RCC 7860 (cell line): ENCODE results near the gene SDHAF4.
"Not testable (repeated sequence)": the region's sequence is repeated elsewhere in the genome, so short reads cannot be mapped to it uniquely, and the experiment has no call there.

Experiments used
- DNase-seq: peaks from one replicate; pipeline ENCODE4 v3.0.0-alpha.2; 2015; ENCODE audit warnings: low spot score
- FAIRE-seq: peaks from 2 replicates; lab custom pipeline; 2012; peaks lifted over from hg19 to GRCh38; lab: Jason Lieb, UNC

SDHAF4 gene

GRCh38 chr6:70566751-70567382, at the start of gene SDHAF4:
SDHAF4 (plus strand) TSS chr6:70566930; CDS start chr6:70566941, 11 bp downstream.
- FAIRE-seq (no peak), DNase-seq (peak; percentile 67)

DNA sequence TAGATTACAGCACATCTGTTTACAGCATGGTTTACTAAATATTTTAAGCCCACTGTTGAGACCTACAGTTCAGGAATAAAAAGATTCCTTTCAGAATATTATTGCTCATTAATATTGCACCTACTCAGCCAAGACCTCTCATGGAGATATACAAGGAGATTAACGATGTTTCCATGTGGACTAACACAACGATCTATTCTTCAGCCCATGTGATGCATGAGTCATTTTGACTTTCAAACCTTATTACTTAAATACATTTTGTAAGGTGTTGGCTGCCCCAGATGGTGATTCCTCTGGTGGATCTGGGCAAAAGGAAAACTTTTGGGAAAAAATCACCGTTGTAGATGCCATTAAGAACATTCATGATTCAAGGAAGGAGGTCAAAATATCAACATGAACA, 48.0 kb upstream of the SDHAF4 start:
- DNase-seq: no peak
- FAIRE-seq: no peak

- DNase-seq (no peak), FAIRE-seq (peak; percentile 27)
Observed at GRCh38 chr6:70520575-70520974, 46.2 kb upstream of the SDHAF4 start.

- FAIRE-seq (no peak), DNase-seq (no peak)
Observed at GRCh38 chr6:70524721-70525286, 41.9 kb upstream of the SDHAF4 start.

DNA sequence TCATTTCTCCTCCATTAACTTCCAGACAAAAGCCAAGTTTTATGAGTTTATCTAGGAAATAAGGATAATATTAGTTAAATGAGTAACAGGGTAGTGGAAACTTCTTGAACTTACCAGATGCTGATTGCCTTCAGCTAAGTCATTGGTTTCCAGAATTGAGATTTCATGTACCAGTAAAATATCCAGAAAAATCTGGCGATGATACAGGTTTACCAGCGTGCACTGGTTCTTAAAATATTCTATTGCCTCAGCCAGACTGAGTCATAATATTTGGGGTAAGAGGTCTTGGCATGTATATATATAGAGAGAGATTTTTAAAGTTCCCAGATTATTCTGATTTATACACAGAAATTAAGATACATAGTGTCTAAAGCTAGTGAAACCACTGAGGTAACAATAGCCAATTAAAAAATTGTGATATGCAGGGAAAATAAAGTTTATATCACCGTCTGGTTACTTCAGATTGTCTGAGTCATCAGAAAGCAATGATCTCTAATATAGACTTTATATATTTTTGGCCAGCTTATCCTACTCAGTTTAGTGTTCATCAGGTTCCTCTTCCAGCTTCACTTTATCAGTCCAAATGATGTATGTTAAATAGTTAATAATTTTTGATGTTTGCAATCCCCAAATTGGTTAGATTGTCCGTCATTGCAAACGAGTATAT, 39.5 kb upstream of the SDHAF4 start:
- FAIRE-seq (no peak), DNase-seq (no peak)

- FAIRE-seq (peak; percentile 10), DNase-seq (no peak)
Observed at GRCh38 chr6:70530023-70530422, 36.7 kb upstream of the SDHAF4 start.

DNA sequence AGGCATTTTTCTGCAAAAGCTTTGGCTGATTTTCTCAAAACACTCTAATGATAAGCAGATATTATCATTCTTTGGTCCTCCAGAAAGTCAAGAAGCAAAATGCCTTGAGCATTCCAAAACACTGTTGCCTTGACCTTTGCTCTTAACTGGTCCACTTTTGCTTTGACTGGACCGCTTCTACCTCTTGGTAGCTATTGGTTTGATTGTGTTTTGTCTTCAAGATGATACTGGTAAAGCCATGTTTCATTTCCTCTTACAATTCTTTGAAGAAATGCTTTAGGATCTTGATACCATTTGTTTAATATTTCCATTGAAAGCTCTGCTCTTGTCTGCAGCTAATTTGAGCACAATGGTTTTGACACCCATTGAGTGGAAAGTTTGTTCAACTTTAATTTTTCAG, 35.6 kb upstream of the SDHAF4 start:
- FAIRE-seq (no peak), DNase-seq (no peak)

- no peak for DNase-seq
- FAIRE-seq: no peak
Observed at GRCh38 chr6:70537266-70537665, 29.5 kb upstream of the SDHAF4 start.

GRCh38 chr6:70538376-70538775, 28.4 kb upstream of the SDHAF4 start:
- FAIRE-seq (no peak), DNase-seq (no peak)

DNA sequence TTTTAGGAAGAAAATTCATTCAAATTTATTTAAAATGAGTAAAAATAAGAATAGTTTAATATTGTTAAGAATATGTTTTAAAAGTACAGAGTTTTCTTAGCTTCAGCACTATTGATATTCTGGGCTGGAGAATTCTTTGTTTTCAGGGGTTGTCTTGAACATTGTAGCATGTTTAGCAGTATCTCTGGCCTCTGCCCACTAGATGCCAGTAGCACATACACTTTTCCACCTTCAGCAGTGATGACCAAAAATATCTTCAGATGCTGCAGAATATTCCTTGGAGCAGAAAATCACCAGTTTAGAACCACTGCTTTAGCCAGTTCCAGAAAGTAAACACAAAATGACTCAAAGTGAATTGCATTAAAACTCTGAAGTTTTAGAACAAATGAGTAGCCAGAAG, 19.4 kb upstream of the SDHAF4 start:
- DNase-seq (no peak), FAIRE-seq (no peak)

DNA sequence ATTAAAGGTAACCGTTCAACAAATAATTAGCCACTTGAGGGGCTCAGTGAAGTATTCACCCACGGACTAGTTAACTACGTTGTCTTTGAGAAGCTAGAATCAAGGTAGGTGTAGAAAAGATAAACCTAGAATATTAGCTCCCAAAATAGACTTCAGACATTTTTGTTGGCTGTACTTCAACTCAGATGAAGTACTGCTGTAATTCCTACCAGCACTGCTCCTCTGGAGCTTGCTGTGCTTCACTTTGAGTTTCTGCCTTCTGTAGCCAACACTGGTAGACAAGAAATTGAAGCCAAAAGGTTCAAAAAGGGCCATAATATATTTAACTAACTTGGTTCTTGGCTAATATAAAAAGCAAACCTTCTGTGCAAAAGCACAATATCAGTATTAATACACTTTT, 18.8 kb upstream of the SDHAF4 start:
- DNase-seq (no peak), FAIRE-seq (no peak)

DNA sequence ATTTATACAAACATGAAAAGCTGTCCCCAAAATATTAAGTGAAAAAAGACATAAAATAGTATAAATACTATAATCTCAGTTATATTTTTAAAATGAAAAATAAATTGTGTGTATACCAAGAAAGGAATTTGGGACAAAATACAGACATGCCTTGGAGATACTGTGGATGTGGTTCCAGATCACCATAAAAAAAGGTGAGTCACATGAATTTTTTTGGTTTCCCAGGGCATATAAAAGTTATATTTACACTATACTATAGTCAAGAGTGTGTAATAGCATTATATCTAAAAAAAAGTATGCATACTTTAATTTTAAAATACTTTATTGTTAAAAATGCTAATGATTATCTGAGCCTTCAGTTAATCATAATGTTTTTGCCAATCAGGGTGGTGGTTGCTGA, 17.4 kb upstream of the SDHAF4 start:
- DNase-seq: no peak
- FAIRE-seq: no peak

GRCh38 chr6:70551566-70551965, 15.2 kb upstream of the SDHAF4 start:
- no peak for DNase-seq
- no peak for FAIRE-seq

- not testable (repeated sequence) for DNase-seq, FAIRE-seq
Observed at GRCh38 chr6:70552286-70552940, 14.3 kb upstream of the SDHAF4 start.

DNA sequence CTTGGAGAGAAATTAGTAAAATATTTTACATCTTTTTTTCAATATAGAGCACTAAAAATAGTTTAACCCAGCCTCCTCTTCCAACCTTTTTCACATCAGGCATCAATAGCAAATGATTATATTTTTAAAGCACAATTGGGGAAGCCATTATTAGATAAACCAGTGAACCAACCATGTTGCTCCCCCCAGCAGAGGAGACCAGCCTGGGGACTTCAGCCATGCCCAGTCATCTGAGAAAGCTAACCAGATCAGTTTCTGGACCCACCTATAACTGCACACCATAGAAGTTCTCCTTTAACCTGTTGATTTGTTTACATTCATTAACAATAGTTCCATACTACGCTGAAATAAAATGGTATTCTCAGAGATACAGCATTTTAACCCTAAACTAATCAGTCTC, 13.8 kb upstream of the SDHAF4 start:
- DNase-seq: no peak

GRCh38 chr6:70557998-70558397, 8.7 kb upstream of the SDHAF4 start:
- FAIRE-seq (no peak), DNase-seq (no peak)

More for the DNA sequence above, 13.8 kb upstream of the SDHAF4 start:
- no peak for FAIRE-seq

DNA sequence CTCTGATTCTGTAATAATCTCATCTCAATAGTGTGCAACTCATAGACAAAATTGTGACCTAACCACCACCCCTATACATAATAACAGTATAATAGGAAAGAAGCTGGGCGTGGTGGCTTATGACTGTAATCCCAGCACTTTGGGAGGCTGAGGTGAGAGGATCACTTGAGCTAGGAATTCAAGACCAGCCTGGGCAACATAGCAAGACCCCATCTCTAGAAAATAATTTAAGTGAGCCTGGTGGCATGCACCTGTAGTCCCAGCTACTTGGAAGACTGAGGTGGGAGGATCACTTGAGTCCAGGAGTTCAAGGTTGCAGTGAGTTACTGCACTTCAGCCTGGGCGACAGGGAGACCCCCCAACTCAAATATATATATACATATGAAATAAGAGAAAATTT, 4.3 kb upstream of the SDHAF4 start:
- not testable (repeated sequence) for DNase-seq, FAIRE-seq

GRCh38 chr6:70563530-70563929, 3.2 kb upstream of the SDHAF4 start:
- no peak for DNase-seq
- no peak for FAIRE-seq

- no peak for FAIRE-seq
- no peak for DNase-seq
Observed at GRCh38 chr6:70574643-70575042, 7.9 kb downstream of the SDHAF4 start.

GRCh38 chr6:70575899-70576495, 9.3 kb downstream of the SDHAF4 start:
- no peak for DNase-seq
- FAIRE-seq: no peak

DNA sequence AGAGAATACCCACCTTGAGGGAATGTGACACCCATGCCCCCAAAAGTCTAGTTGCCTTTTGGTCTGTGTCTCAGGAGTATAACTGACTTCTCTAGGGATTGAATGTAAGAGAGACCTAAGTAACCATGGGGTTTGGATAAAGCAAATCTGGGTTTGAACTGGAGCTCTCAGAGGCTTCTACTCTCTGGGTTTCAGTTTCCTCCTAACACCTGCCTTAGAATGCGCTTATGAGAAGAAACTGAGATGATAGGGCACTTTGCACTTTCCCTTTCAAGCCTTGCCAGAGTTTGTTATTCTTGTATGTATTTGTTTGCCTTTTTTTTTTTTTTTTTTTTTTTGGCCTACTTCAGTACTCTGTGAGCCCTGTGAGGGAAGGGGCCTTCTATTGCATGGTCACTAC, 19.4 kb downstream of the SDHAF4 start:
- no peak for DNase-seq
- FAIRE-seq: no peak
